ENCODE results near the gene MUC3A. TPM values are rescaled to one million over a fixed set of nuclear protein-coding genes. Genes with fewer than 3 reads are reported as not detected.
"Not testable (repeated sequence)": the region's sequence is repeated elsewhere in the genome, so short reads cannot be mapped to it uniquely, and the experiment has no call there.

MUC3A gene
- total and polyA plus RNA-seq, 2 experiments from 2014 or later = 16.3 to 44.4 TPM

DNA sequence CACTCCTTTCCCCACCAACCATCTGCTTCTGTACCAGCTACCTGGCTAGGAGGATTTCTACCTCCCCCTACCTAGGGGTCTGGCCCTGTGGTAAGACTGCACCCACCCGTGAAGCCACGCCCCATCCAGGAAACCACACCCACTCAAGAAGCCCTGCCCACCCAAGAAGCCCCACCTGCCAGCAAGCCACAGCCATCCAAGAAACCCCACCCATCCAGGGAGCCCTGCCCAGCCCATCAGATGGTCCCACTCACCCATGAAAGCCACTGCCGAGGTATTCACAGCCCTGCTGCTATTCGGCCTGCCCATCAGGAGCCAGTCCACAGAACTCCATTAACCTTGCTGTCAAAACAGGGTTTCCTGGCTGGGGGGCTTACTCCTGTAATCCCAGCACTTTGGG is 15.6 kb upstream of the MUC3A start:
- no peak overlapping the region for H3K27ac Mint-ChIP-seq

DNA sequence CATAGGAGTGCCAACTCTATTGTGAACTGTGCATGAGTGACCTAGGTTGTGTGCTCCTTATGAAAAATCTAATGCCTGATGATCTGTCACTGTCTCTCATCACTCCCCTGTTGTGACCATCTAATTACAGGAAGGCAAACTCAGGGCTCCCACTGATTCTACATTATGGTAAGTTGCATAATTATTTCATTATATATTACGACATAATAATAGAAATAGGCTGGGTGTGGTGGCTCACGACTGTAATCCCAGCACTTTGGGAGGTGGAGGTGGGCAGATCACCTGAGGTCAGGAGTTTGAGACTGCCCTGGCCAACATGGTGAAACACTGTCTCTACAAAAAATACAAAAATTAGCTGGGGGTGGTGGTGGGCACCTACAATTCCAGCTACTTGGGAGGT is 14.0 kb upstream of the MUC3A start:
- not testable (repeated sequence) for H3K36me3 ChIP-seq (ENCODE audit: insufficient read depth); H3K9me2 ChIP-seq (ENCODE audit: insufficient read depth); H3K79me2 ChIP-seq (replicated peaks; ENCODE audit: insufficient read depth); ATAC-seq; H3K4me2 ChIP-seq; H3K27ac ChIP-seq (ENCODE audit: low read depth); H3K4me3 ChIP-seq; H3K4me1 Mint-ChIP-seq; H3F3A ChIP-seq (replicated peaks; ENCODE audit: low read depth); H3K4me3 Mint-ChIP-seq; H3K4me1 ChIP-seq (ENCODE audit: insufficient read depth); H3K27ac Mint-ChIP-seq; DNase-seq (ENCODE audit: low spot score); H3K27me3 ChIP-seq (ENCODE audit: insufficient read depth); H4K20me1 ChIP-seq (replicated peaks; ENCODE audit: insufficient read depth); H2AFZ ChIP-seq
- Mint-ChIP-seq H3K9me3 (peaks cover 60% of the 10 kb centered on the region), H3K36me3 (ENCODE audit: low read depth) (peaks cover 39% of the 10 kb centered on the region), H3K27me3 (ENCODE audit: insufficient read depth, low read depth, poor library complexity) (peaks cover 18% of the 10 kb centered on the region)

More for the DNA sequence above, 15.6 kb upstream of the MUC3A start:
- Histone ChIP-seq H3K4me2 (no peak overlapping the region), H3K36me3 (ENCODE audit: insufficient read depth) (no peaks in the 10 kb centered on the region; the same call in 1 of the 2 replicates), H3K27ac (ENCODE audit: low read depth) (no peak overlapping the region), H3K4me3 (no peak overlapping the region), H3K9me2 (ENCODE audit: insufficient read depth) (no peaks in the 10 kb centered on the region), H4K20me1 (replicated peaks; ENCODE audit: insufficient read depth) (no peaks in the 10 kb centered on the region), H3K79me2 (replicated peaks; ENCODE audit: insufficient read depth) (no peaks in the 10 kb centered on the region), H2AFZ (no peak overlapping the region), H3K27me3 (ENCODE audit: insufficient read depth) (no peaks in the 10 kb centered on the region), H3F3A (replicated peaks; ENCODE audit: low read depth) (0 out of 2 replicates have a peak, but pooled peaks cover 3% of the 10 kb centered on the region), H3K4me1 (ENCODE audit: insufficient read depth) (peaks cover 11% of the 10 kb centered on the region; the same call in 1 of the 2 replicates)
- peaks cover 15% of the 10 kb centered on the region for H3K4me1 Mint-ChIP-seq
- ATAC-seq (peak; percentile 50), DNase-seq (ENCODE audit: low spot score) (peak; percentile 51)
- peaks cover 51% of the 10 kb centered on the region for H3K9me3 Mint-ChIP-seq
- no peak overlapping the region for H3K4me3 Mint-ChIP-seq
- H3K36me3 Mint-ChIP-seq (ENCODE audit: low read depth) = peaks cover 34% of the 10 kb centered on the region
- H3K27me3 Mint-ChIP-seq (ENCODE audit: insufficient read depth, low read depth, poor library complexity) = peaks cover 16% of the 10 kb centered on the region
- TF ChIP-seq, protein P1, sequence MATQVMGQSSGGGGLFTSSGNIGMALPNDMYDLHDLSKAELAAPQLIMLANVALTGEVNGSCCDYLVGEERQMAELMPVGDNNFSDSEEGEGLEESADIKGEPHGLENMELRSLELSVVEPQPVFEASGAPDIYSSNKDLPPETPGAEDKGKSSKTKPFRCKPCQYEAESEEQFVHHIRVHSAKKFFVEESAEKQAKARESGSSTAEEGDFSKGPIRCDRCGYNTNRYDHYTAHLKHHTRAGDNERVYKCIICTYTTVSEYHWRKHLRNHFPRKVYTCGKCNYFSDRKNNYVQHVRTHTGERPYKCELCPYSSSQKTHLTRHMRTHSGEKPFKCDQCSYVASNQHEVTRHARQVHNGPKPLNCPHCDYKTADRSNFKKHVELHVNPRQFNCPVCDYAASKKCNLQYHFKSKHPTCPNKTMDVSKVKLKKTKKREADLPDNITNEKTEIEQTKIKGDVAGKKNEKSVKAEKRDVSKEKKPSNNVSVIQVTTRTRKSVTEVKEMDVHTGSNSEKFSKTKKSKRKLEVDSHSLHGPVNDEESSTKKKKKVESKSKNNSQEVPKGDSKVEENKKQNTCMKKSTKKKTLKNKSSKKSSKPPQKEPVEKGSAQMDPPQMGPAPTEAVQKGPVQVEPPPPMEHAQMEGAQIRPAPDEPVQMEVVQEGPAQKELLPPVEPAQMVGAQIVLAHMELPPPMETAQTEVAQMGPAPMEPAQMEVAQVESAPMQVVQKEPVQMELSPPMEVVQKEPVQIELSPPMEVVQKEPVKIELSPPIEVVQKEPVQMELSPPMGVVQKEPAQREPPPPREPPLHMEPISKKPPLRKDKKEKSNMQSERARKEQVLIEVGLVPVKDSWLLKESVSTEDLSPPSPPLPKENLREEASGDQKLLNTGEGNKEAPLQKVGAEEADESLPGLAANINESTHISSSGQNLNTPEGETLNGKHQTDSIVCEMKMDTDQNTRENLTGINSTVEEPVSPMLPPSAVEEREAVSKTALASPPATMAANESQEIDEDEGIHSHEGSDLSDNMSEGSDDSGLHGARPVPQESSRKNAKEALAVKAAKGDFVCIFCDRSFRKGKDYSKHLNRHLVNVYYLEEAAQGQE (IDR thresholded peaks at IDR 0.05; ENCODE audit: unreplicated experiment) = no peak
- no peak for TF ChIP-seq EZH2 (IDR thresholded peaks at IDR 0.05; ENCODE audit: low read depth, unreplicated experiment)

GRCh38 chr7:100936167-100936566 is 13.2 kb upstream of the MUC3A start:
- H3K36me3 ChIP-seq (ENCODE audit: insufficient read depth); ATAC-seq; H3K4me2 ChIP-seq; H3F3A ChIP-seq (replicated peaks; ENCODE audit: low read depth); H3K27ac Mint-ChIP-seq; H3K27me3 ChIP-seq (ENCODE audit: insufficient read depth); H3K4me1 ChIP-seq (ENCODE audit: insufficient read depth); H3K9me2 ChIP-seq (ENCODE audit: insufficient read depth); DNase-seq (ENCODE audit: low spot score); H3K4me1 Mint-ChIP-seq; H3K27ac ChIP-seq (ENCODE audit: low read depth); H3K79me2 ChIP-seq (replicated peaks; ENCODE audit: insufficient read depth); H3K4me3 ChIP-seq; H4K20me1 ChIP-seq (replicated peaks; ENCODE audit: insufficient read depth); H3K4me3 Mint-ChIP-seq; H2AFZ ChIP-seq: not testable (repeated sequence)
- Mint-ChIP-seq H3K36me3 (ENCODE audit: low read depth) (peaks cover 35% of the 10 kb centered on the region), H3K9me3 (peaks cover 62% of the 10 kb centered on the region), H3K27me3 (ENCODE audit: insufficient read depth, low read depth, poor library complexity) (peaks cover 16% of the 10 kb centered on the region)
